Right cardiac atrium (tissue), 5 donors: Measurements from ENCODE around the gene SOCS1. TPM values are rescaled to one million over a fixed set of nuclear protein-coding genes. Genes with fewer than 3 reads are reported as not detected.
"Not testable (repeated sequence)": the region's sequence is repeated elsewhere in the genome, so short reads cannot be mapped to it uniquely, and the experiment has no call there.

ENCODE experiments used
- ATAC-seq, 2 donors: fragments of 200-7000 bp; cut with Tn5 transposase; one replicate each; pipeline versions ENCODE4 v1.8.0 to v1.9.1; 2020; ENCODE audit warnings: moderate library complexity in 2 of 2, mild to moderate bottlenecking in 1 of 2
- DNase-seq, 3 donors: peaks; one replicate each; pipeline ENCODE4 v3.0.0-alpha.2; 2020
- H3K27ac ChIP-seq: one replicate; pipeline ENCODE4 v1.5.1; 2013; ENCODE audit warnings: mild to moderate bottlenecking, low read length, control low read depth, moderate library complexity
- H3K27me3 ChIP-seq: one replicate; pipeline ENCODE4 v1.6.1; 2013; ENCODE audit not compliant: control insufficient read depth, insufficient read depth
- H3K4me1 ChIP-seq: one replicate; pipeline ENCODE4 v1.6.1; 2013; ENCODE audit warnings: low read length; ENCODE audit not compliant: control insufficient read depth, insufficient read depth
- H3K4me3 ChIP-seq: one replicate; pipeline ENCODE4 v1.5.1; 2013; ENCODE audit warnings: low read length, control low read depth
- H3K9me3 ChIP-seq: one replicate; pipeline ENCODE4 v1.6.1; 2013; ENCODE audit warnings: low read length; ENCODE audit not compliant: control insufficient read depth
- WGBS: extraction: QIAGEN DNeasy Blood & Tissue Kit; methylation state at CpG from one replicate; pipeline ENCODE4 v1.1.7; 2013; 5-methylcytosine and 5-hydroxymethylcytosine counted together
- intact Hi-C, 4 donors: fragments of 100-400 bp; cut with DNase I; formaldehyde crosslinking; loops; one replicate each; pipeline versions ENCODE4 v1.11.0 to v1.14.0; 2022 to 2023
- polyA plus RNA-seq: library from polyadenylated mRNA; stranded (reverse); fragments of 200-250 nt; gene quantifications from one replicate; pipeline ENCODE4 v1.2.3, GENCODE V29; 2013
- total RNA-seq, 4 donors: library from RNA; stranded (reverse); fragmentation: NEBNext Ultra II Directional; extraction: Animal tissue kit (Norgen Biotek cat#: 25700); gene quantifications; one replicate each; pipeline ENCODE4 v1.2.1, GENCODE V29; 2021
- donor health status: healthy with polysubstance abuse.
- donor health status: DM: no; HTN: yes; CAD: no.
- donor health status: DM: no; HTN: no; CAD: no.
- donor health status: DM: no; HTN: yes; CAD: no; lungs with severe emphysema.
- donor health status: DM: yes; HTN: yes; CAD: no.

Gene SOCS1
- total and polyA plus RNA-seq, 5 donors, result 0.96 to 5.5 (median 2.1) TPM

GRCh38 chr16:11297492-11298142 lies 41.6 kb upstream of the SOCS1 start:
- H3K9me3 ChIP-seq, result no peaks in the 10 kb centered on the region
- DNase-seq (peak; percentile 66 to 88 (median 86)), ATAC-seq (peak; percentile 87 to 93)
- intact Hi-C loops, result no loop called here
- no peaks in the 10 kb centered on the region for H3K27me3 ChIP-seq
- WGBS, result 13% methylated on average over 19 of the region's 19 CpGs
- H3K4me1 ChIP-seq, result no peaks in the 10 kb centered on the region
- no peak overlapping the region for H3K4me3 ChIP-seq
- H3K27ac ChIP-seq, result peak overlapping the region; percentile 51

- Histone ChIP-seq H3K9me3 (no peaks in the 10 kb centered on the region), H3K27me3 (no peaks in the 10 kb centered on the region), H3K27ac (no peak overlapping the region), H3K4me1 (no peaks in the 10 kb centered on the region), H3K4me3 (no peak overlapping the region)
- intact Hi-C loops, result no loop called here
- WGBS, result 48% methylated on average over 10 of the region's 10 CpGs
- peak; percentile 34 to 52 for ATAC-seq
- DNase-seq, result no peak
Measured at GRCh38 chr16:11296706-11297491, 40.9 kb upstream of the SOCS1 start.

GRCh38 chr16:11296351-11296705 lies 40.3 kb upstream of the SOCS1 start:
- no peak overlapping the region for H3K4me3 ChIP-seq
- WGBS, result 85% methylated on average over 3 of the region's 3 CpGs
- DNase-seq (no peak), ATAC-seq (no peak)
- no peaks in the 10 kb centered on the region for H3K27me3 ChIP-seq
- no peak overlapping the region for H3K27ac ChIP-seq
- no peaks in the 10 kb centered on the region for H3K4me1 ChIP-seq
- intact Hi-C loops, result no loop called here
- H3K9me3 ChIP-seq, result no peaks in the 10 kb centered on the region

GRCh38 chr16:11295672-11296071 lies 39.7 kb upstream of the SOCS1 start:
- Histone ChIP-seq H3K27ac (no peak overlapping the region), H3K4me3 (no peak overlapping the region), H3K27me3 (no peaks in the 10 kb centered on the region), H3K9me3 (no peaks in the 10 kb centered on the region), H3K4me1 (no peaks in the 10 kb centered on the region)
- ATAC-seq (no peak), DNase-seq (no peak)
- 94% methylated on average over 4 of the region's 4 CpGs for WGBS
- intact Hi-C loops, result no loop called here

GRCh38 chr16:11292076-11292748 lies 36.2 kb upstream of the SOCS1 start:
- no peaks in the 10 kb centered on the region for H3K9me3 ChIP-seq
- 87% methylated on average over 7 of the region's 7 CpGs for WGBS
- ATAC-seq (no peak), DNase-seq (no peak)
- H3K4me1 ChIP-seq, result no peaks in the 10 kb centered on the region
- H3K27ac ChIP-seq, result no peak overlapping the region
- H3K27me3 ChIP-seq, result no peaks in the 10 kb centered on the region
- intact Hi-C loops, result no loop called here
- H3K4me3 ChIP-seq, result no peak overlapping the region

GRCh38 chr16:11291091-11291703 lies 35.2 kb upstream of the SOCS1 start:
- Histone ChIP-seq H3K4me3 (no peak overlapping the region), H3K27me3 (no peaks in the 10 kb centered on the region), H3K4me1 (no peaks in the 10 kb centered on the region), H3K27ac (no peak overlapping the region), H3K9me3 (no peaks in the 10 kb centered on the region)
- DNase-seq (no peak), ATAC-seq (no peak)
- 68% methylated on average over 10 of the region's 10 CpGs for WGBS
- intact Hi-C loops, result no loop called here

- Histone ChIP-seq H3K9me3 (no peaks in the 10 kb centered on the region), H3K4me1 (no peaks in the 10 kb centered on the region), H3K27ac (no peak overlapping the region), H3K27me3 (no peaks in the 10 kb centered on the region), H3K4me3 (no peak overlapping the region)
- intact Hi-C loops, result no loop called here
- DNase-seq (no peak), ATAC-seq (no peak)
- 94% methylated on average over 8 of the region's 8 CpGs for WGBS
Measured at GRCh38 chr16:11290102-11290893, 34.3 kb upstream of the SOCS1 start.

- intact Hi-C loops, H3K4me3 ChIP-seq: not testable (repeated sequence)
Measured at GRCh38 chr16:11289696-11290095, 33.7 kb upstream of the SOCS1 start.

GRCh38 chr16:11289202-11289601 lies 33.2 kb upstream of the SOCS1 start:
- WGBS, result 97% methylated on average over 2 of the region's 2 CpGs
- no peaks in the 10 kb centered on the region for H3K9me3 ChIP-seq
- ATAC-seq (no peak), DNase-seq (no peak)
- intact Hi-C loops, result no loop called here
- no peak overlapping the region for H3K27ac ChIP-seq
- no peak overlapping the region for H3K4me3 ChIP-seq
- no peaks in the 10 kb centered on the region for H3K4me1 ChIP-seq
- no peaks in the 10 kb centered on the region for H3K27me3 ChIP-seq

More at GRCh38 chr16:11289696-11290095, 33.7 kb upstream of the SOCS1 start:
- 88% methylated on average over 4 of the region's 4 CpGs for WGBS
- not testable (repeated sequence) for H3K27ac ChIP-seq, DNase-seq, H3K27me3 ChIP-seq, H3K4me1 ChIP-seq, H3K9me3 ChIP-seq, ATAC-seq

- Histone ChIP-seq H3K9me3 (no peaks in the 10 kb centered on the region), H3K4me1 (no peaks in the 10 kb centered on the region), H3K4me3 (no peak overlapping the region), H3K27me3 (no peaks in the 10 kb centered on the region), H3K27ac (no peak overlapping the region)
- DNase-seq (no peak), ATAC-seq (no peak)
- WGBS, result 79% methylated on average over 2 of the region's 2 CpGs
- intact Hi-C loops, result no loop called here
Measured at GRCh38 chr16:11285842-11286241, 29.8 kb upstream of the SOCS1 start.
